T47D (cell line): ENCODE data around the gene AKT1S1.

Experiments used
- DNase-seq, 2 experiments: peaks; one replicate each; pipeline versions ENCODE4 v3.0.0 to v3.0.0-alpha.2; 2011 to 2012; ENCODE audit warnings: low read depth in 1 of 2, low spot score in 1 of 2
- JUND ChIP-seq: IDR thresholded peaks from 2 replicates; pipeline ENCODE4 v1.6.1; 2012; ENCODE audit warnings: low read depth
- in situ Hi-C: cut with HindIII; loops from 2 replicates; pipeline ENCODE4 v1.10.0; 2016; ENCODE audit warnings: low sequenced_read_pairs, low pct_unique_long_range_greater_than_20kb

AKT1S1 gene

DNA sequence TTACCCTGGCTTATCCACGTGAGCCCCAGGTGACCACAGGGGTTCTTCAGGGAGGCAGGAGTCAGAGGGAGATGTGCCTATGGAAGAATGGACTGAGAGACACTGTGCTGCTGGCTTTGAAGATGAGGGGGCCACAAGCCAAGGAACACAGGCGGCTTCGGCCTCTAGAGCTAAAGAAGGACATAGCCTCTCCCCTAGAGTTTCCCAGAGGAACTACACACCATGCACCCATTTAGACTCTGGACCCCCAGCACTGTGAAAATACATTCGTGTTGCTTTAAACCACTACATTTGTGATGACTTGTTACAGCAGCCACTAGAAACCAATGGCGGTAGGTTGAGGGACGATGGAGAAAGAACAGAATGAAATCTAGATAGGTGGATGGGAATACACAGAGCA lies 38.1 kb upstream of the AKT1S1 start:
- TF ChIP-seq JUND = no peak
- no peak for DNase-seq
- in situ Hi-C loops = no loop called here

DNA sequence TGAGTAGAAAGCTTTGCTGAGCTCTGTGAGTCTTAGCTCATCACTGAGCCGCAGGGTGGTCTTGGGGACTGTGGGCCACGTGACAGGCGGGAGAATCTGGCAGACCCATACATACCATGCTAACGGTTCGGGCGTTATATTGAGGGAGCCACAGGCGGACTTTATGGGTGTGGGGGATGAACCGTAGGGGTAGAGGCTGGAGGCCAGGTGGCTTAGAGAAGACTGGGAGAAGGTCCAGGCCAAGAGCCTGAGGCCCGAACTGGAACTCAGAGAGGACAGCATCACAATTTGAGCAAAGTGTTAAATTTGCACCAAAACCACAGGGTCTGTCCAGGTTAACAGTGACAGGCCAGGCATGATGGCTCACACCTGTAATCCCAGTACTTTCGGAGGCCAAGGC lies 36.6 kb upstream of the AKT1S1 start:
- in situ Hi-C loops = no loop called here
- TF ChIP-seq JUND = no peak
- DNase-seq = no peak

DNA sequence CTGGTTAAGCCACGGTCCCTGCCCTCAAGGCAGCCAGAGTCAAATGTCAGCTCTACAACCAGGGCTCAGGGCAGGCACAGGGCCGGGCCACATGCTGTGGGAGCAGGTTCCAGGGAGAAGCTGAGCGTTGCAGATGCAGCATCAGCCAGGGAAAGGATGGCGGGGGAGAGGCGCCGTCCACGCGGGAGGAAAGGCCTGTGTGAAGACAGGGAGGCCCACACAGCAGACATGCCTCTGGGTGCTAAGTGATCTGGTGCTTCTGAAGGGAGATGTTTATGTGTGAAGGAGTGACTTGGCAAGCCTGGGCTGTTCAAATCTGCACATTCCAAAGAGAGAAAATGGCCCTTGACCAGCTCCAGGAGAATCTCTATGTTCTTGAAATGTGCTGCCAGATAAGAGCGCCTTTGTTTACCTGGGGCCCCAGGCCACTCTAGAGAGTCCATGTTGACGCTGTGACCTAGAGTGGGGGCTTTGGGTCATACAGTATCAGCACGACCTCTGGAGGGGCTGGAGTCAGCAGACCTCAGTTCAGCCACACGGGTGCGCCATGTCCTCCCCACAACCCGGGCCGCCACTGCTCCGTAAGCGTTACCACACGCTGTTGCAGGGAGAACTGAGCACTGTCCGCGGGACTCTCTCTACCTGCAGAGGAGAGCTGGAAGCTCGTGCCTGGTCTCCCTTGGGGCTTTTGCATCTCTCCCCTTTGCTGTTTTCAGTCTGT lies 36.0 kb upstream of the AKT1S1 start:
- DNase-seq = no peak
- in situ Hi-C loops = no loop called here

DNA sequence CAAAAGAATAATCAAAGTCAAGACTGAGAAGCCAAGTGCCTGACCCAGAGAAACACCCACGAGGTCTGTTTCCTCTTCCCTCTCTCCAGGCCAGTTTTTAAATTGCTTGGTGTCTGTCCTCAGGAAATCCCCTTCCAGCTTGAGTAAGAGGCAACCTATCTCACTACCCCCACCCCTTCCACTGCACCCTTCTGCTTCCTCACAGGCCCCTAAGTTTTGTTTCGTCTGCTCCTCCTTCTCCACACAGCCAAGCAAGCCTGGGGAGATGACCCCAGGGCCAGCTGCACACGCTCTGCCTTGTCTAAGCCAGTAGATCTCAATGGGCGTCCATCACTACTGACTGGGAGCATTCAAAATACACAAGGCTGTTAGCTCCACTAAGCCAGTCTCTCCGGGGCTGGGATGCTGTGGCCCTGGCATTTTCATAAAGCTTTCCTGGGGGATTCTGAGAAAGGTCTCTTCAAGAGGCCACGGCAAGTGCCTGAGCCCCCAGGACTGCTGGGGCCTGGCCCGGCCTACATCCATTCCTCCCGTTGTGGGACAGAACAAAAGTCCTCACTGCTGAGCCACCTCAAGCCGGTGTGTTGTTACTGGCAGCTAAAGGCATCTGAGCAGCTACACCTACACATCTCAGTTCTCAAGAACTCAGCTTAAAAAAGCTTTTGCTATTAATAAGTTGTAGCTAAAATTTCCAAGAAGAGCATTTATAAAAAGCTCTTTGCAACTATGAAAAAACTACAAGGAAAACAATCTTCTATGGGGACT lies 34.4 kb upstream of the AKT1S1 start:
- TF ChIP-seq JUND = no peak
- in situ Hi-C loops = no loop called here
- no peak for DNase-seq

More for the DNA sequence above, 36.0 kb upstream of the AKT1S1 start:
- no peak for TF ChIP-seq JUND

DNA sequence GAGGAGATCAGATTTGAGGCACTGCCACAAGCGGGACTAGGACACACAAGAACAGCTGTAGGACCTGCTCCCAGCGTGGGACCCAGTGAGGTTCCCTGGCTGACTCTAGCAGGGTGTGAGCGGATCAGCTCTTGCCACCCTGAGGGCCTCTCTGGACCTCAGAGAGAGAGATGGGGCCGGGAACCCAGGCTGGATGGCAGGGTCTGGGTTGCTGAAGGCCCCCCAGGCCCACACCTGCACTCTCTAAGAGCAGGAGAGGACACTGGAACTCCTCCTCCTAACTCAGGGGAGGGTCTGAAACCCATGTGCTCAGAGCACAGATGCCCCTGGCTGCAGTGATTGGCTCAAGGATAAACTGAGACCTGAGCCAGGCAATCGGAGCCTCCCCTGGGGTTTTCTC lies 33.0 kb upstream of the AKT1S1 start:
- TF ChIP-seq JUND = no peak
- no peak for DNase-seq
- in situ Hi-C loops = no loop called here

DNA sequence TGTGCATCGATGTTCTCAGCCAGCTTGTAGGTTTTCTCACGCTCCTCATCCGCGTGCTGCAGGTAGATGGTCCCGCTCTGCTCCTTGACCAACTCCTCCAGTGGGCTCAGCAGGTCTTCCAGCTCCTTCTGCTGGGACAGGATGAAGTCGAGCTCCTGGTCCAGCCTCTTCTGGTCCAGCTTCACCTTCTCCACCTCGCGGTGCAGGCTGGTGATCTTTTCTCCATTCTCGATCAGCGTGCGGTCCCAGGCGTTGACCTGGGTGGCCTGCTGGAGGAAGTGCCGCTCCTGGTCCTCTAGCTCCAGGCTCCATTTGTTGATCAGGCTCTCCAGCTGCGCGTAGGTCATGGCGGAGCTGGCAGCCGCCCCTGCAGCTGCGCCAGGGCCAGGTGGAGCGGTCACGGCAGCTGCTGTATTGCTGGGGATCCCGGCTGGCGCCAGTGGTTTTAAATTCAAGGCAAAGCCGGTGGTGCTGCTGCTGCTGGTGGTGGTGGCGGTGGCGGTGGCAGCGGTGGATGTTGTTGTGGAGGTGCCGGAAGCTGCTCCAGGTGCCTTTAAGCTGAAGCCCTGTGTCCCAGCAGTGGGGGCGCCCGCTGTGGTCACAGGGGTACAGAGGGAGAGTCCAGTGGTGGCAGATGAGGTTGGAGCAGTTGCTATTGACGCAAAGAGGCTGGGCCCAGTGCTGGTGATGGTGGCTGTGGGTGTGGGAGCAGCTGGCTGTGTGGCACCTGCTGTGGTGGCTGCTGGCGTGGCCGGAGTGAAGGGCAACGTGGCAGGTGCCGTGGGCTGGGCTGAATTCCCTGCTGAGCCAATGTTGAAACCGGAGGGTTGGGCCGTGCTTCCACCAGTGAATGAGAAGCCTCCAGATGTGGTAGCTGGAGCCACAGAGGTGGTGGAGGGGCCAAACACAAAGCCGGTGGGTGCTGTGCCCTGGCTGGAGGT lies 31.6 kb upstream of the AKT1S1 start:
- in situ Hi-C loops = no loop called here
- no peak for TF ChIP-seq JUND
- no peak for DNase-seq

DNA sequence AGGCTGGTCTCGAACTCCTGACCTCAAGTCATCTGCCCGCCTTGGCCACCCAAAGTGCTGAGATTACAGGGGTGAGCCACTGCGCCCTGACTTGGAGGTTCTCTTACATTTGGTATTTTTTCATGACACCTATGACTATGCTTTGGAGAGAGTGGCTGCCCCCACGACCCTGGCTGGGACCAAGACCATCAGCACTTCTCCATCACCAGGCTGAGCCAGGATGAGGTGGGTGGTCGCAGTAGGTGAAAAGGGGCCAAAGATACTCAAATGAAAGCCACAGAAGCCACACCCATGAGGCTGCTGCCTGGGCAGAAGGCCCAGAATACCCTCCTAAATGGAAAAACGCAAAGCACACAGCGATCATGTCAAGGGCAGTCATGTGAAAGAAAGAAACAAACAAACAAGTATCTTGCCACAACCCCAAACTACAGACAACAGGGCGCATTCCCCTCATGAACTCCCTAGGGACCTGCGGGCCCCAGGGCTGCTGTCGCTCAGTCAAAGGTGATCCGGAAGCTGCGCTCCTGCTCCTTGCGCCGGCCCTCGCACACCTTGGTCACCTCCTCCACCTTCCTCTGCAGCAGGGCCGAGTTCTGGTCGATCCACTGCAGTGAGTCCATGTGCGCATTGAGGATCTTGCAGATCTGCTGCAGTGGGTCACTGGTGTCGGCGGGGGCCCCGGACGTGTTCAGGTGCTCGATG lies 30.7 kb upstream of the AKT1S1 start:
- in situ Hi-C loops = no loop called here
- TF ChIP-seq JUND = no peak
- no peak for DNase-seq

DNA sequence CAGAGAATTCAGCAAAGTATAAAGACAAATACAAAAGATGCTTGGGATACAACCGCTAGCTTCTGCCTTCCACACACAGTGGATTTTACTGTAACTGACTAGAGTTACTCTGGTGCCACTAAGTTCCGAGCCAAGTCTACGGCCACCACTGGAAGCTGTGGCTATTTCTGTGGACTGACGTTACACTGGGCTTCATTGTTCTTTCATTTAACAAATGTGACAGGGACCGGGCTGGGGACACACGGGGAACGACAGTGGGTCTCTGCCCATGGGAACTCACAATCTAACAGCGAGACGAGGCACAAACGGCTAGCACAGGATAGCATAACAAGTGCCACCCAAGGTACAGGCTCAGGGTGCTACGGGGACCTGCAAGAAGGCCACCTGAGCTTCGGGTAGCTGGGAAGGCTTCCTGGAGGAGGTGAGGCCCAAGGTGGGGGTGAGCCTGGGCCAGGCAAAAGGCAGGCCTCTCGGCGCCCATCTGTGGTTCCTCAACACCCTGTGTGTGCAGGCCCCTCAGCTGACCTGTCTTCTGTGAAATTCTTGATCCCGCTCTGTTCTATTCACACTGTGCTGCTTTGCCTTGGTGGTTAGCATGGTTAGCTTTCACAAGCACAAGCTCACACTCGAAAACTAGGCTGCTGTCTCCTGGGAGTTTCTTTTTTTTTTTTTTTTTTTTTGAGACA lies 29.9 kb upstream of the AKT1S1 start:
- no peak for TF ChIP-seq JUND
- no peak for DNase-seq
- in situ Hi-C loops = no loop called here

DNA sequence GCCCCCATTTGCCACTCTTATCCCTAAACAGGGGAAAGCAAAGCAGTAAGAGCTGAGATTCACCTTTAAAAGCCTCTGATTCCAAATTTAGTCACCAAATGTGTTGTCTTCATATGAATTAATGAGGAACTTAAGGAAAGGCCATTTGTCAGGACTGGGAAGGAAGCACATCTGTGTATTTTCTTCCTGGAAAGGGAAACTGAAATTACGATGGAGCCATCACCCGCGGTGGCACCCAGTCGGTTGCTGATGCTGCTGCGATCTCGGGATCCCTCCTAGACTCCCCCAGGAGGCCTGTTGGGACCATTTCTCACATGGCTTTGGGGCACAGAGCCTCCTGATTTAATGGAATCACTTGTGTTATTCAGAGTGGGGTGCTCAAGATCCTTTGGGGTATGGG lies 27.0 kb upstream of the AKT1S1 start:
- in situ Hi-C loops = no loop called here
- no peak for TF ChIP-seq JUND
- DNase-seq = no peak

DNA sequence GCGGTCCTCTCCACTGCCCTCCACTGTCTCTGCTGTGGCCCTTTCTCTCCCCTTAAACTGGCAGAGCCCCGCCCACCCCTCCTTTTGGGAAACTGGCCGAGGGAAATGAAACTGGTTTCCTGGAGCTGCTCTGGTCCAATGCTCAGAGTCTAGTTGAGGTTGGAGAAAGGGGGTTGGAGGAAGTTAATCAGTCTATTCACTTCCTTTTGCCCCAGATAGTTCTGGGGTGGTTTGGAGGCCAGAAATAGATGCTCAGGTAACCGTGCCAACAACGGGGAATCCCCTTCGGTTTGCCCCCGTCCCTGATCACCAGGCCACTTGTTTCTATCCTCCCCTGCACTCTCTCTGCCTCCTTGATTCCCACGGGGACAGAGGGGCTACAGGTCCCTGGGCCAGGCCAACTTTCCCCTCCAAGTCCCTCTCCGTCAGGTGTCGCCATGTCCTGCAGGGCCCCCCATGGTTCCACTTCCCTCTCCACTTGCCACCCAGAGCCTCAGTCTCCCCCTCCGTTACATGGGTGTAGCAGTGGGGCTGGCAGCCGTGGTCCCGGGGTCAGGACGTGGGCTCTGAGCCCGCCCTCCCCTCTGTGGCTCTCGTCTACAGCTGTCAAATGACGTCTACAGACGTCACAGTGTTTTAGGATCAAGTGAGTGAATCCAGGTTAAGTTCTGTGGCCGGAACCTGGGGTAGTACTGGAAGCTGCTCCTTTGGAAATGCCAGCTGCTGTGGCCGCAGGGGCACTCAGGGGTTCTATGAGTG lies 19.9 kb upstream of the AKT1S1 start, which contains the start of gene IL4I1:
TSS of gene IL4I1 (minus strand) at position 25 of the 759 bp plus-strand sequence. CDS start 727 bp downstream, outside the sequence.
- TF ChIP-seq JUND = no peak
- in situ Hi-C loops = no loop called here
- no peak for DNase-seq
